Retinal pigment epithelial cell (primary cell): Measurements from ENCODE around the gene GRIN2A.

Experiments used
- DNase-seq: peaks from one replicate; pipeline ENCODE4 v3.0.0-alpha.2; 2010; ENCODE audit warnings: low read depth
- H3K4me3 ChIP-seq: 2 replicates; pipeline ENCODE4 v1.5.1; 2011; ENCODE audit warnings: mild to moderate bottlenecking, low read length, control low read depth, moderate library complexity
- TF ChIP-seq, protein P1 (sequence below): conservative IDR thresholded peaks from 2 replicates; pipeline ENCODE4 v1.5.1; 2011; ENCODE audit warnings: low read depth, low read length, control low read depth, inconsistent platforms

The GRIN2A gene

DNA sequence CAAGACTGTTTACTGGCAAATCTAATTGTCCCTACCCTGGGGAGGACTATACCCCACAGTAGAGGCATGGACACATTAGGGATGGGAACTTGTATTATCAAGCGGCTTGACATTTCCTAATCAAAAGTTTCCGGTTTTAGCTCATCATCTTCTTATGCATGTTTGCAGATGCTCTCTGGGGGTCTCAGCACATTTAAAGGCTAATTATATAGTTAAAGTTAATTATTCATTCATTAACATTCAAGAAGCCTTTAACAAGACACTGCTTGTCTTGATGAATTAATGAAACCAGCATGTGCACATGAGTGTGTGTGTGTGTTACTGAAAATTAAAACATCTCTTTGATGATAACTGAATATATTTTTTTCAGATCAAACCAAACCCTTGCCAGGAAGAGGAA lies 377.1 kb downstream of the GRIN2A start:
- DNase-seq: no peak
- no peak overlapping the region for H3K4me3 ChIP-seq
- TF ChIP-seq, protein P1, sequence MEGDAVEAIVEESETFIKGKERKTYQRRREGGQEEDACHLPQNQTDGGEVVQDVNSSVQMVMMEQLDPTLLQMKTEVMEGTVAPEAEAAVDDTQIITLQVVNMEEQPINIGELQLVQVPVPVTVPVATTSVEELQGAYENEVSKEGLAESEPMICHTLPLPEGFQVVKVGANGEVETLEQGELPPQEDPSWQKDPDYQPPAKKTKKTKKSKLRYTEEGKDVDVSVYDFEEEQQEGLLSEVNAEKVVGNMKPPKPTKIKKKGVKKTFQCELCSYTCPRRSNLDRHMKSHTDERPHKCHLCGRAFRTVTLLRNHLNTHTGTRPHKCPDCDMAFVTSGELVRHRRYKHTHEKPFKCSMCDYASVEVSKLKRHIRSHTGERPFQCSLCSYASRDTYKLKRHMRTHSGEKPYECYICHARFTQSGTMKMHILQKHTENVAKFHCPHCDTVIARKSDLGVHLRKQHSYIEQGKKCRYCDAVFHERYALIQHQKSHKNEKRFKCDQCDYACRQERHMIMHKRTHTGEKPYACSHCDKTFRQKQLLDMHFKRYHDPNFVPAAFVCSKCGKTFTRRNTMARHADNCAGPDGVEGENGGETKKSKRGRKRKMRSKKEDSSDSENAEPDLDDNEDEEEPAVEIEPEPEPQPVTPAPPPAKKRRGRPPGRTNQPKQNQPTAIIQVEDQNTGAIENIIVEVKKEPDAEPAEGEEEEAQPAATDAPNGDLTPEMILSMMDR: no peak

DNA sequence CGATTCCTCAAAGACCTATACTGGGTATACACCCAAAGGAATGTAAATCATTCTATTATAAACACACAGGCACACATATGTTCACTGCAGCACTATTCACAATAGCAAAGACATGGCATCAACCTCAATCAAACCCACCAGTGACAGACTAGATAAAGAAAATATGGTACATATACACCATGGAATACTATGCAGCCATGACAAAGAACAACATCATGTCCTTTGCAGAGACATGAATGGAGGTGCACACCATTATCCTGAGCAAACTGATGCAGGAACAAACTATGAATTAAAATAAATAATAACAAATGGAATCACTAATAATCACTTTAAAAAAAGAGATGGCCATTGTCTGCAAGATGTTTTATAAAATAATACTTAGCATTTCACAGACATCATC lies 380.1 kb downstream of the GRIN2A start:
- no peak for DNase-seq
- TF ChIP-seq, protein P1: no peak
- H3K4me3 ChIP-seq: no peak overlapping the region

DNA sequence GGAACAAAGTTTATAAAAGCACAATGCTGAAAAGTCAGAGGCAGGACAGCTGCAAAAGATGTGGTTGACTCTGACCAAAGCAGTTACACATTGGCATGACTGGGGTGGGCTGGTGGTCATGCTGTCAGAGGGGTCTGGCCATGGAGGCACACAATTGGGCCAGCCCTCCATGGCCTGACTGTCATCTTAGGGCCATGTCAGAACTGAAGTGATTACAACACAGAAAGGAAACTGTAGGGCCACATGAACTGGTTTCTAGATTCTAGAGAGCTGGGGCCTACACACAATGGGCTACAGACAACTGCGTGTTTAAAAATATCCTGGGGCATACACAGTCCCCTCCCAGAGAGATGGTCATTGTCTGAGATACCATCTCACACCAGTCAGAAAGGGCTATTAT lies 380.6 kb downstream of the GRIN2A start:
- H3K4me3 ChIP-seq: no peak overlapping the region
- DNase-seq: no peak
- TF ChIP-seq, protein P1: no peak

DNA sequence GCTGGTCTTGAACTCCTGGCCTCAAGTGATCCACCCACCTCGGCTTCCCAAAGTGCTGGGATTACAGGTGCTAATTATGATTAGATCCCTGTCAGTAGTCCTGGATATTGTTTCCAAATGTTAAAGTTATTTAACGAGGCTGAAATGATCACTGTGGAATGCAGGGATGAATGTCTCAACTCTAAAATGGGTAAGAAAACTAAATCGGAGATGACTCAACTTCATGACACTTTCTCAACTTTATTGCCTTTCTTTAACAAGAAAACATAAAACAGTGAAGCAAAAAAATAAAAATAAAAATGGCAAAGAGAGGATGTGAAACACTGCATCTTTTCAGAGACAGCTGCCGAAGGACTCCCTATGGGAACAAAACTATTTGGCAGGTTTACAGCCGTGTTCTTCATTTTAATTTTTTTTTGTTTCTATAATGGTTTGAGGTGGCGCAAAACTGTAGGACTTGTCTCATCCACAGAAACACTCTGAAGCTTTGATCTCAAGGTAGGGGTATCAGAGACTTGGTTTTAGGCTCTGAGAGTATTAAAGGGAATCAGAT lies 382.0 kb downstream of the GRIN2A start:
- H3K4me3 ChIP-seq: no peak overlapping the region
- DNase-seq: no peak
- TF ChIP-seq, protein P1: no peak

DNA sequence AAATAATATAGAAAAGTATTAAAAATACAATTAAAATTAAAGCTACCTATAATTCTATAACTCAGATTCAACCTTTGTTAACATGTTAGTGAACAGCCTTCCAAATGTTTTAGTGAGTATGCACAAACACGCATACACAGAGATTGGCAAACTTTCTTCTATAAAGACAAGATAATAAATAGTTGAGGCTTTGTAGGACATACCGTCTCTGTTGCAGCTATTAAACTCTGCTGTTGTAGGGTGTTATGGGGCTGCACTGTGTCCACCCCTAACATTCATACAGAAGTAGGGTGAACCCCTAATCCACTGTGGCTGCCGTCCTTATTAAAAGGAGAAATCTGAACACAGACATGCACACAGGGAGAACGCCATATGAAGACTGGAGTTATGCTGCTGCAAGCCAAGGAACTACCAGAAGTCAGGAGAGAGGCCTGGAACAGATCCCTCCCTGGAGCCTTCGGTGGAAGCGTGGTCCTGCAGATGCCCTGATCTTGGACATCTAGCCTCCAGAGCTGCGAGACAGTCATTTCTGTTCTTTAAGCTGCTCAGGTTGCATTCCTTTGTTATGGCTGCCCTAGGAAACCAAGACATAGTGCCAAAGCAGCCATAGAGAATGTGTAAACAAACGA lies 383.2 kb downstream of the GRIN2A start:
- TF ChIP-seq, protein P1: no peak
- no peak for DNase-seq
- H3K4me3 ChIP-seq: no peak overlapping the region

DNA sequence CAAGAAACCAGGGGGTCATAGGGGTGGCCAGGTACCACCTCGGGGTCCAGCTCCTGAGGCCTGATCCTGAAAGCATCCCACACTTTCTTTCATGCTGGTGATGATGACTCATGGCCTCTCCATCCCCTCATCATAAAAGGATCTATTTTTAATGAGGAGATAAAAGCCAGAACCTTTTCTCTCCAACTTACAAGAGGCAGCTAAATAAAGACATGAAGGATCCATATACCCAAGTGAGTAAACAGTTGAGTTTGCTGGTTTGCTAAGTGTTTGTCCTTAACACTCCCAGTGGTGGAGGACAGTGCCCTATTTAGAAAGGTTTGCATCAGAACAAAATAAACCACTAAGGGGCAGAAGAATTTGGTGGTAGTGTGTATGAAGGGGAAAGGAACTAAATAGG lies 383.8 kb downstream of the GRIN2A start:
- no peak overlapping the region for H3K4me3 ChIP-seq
- no peak for DNase-seq
- TF ChIP-seq, protein P1: no peak

DNA sequence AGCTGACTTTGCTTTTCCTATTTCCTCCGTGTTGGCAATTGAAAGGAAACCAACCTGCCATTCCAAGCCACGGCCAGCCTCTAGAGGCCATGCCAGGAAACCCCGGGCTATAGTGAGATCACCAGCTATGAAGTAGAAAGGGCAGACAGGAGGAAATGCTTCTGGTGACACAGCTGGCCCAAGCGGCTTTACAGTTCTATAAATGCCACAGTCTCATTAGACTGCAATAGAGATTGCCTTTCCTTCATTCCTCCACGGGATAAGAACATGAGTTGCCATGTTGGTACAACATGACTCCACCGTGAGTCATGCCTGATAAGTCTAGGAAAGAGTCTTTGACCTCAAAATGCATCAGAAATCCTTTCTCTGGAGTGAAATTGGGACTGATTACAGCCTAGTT lies 384.9 kb downstream of the GRIN2A start:
- peak; percentile 98 for DNase-seq
- H3K4me3 ChIP-seq: no peak overlapping the region

More for the DNA sequence above, 384.9 kb downstream of the GRIN2A start:
- TF ChIP-seq, protein P1: peak; percentile 29
